HG02678 (cell line): ENCODE results near the gene SRP19.
A peak's percentile ranks its signal among the peaks of the same experiment; 100 is the strongest.
"Not testable (repeated sequence)": the region's sequence is repeated elsewhere in the genome, so short reads cannot be mapped to it uniquely, and the experiment has no call there.

ENCODE experiments used
- ATAC-seq: cut with Tn5 transposase; IDR thresholded peaks from one replicate; pipeline ENCODE4 v1.9.1; 2021; ENCODE audit warnings: mild to moderate bottlenecking, moderate library complexity; ENCODE audit not compliant: unreplicated experiment

The SRP19 gene

GRCh38 chr5:112860929-112861637 lies at the start of gene SRP19:
TSS of gene SRP19 (plus strand) at chr5:112861287. CDS start at chr5:112861377, 90 bp downstream.
- peak; percentile 98 for ATAC-seq

GRCh38 chr5:112812549-112812948 lies 48.5 kb upstream of the SRP19 start:
- no peak for ATAC-seq

GRCh38 chr5:112820246-112820645 lies 40.8 kb upstream of the SRP19 start:
- ATAC-seq, result no peak

- no peak for ATAC-seq
Measured at GRCh38 chr5:112822456-112822855, 38.6 kb upstream of the SRP19 start.

- no peak for ATAC-seq
Measured at GRCh38 chr5:112823181-112823580, 37.9 kb upstream of the SRP19 start.

- ATAC-seq, result no peak
Measured at GRCh38 chr5:112823656-112824055, 37.4 kb upstream of the SRP19 start.

- no peak for ATAC-seq
Measured at GRCh38 chr5:112824197-112824596, 36.9 kb upstream of the SRP19 start.

- ATAC-seq, result no peak
Measured at GRCh38 chr5:112830378-112830777, 30.7 kb upstream of the SRP19 start.

- no peak for ATAC-seq
Measured at GRCh38 chr5:112833971-112834370, 27.1 kb upstream of the SRP19 start.

GRCh38 chr5:112844489-112844888 lies 16.6 kb upstream of the SRP19 start:
- ATAC-seq, result no peak

GRCh38 chr5:112846556-112846955 lies 14.5 kb upstream of the SRP19 start:
- ATAC-seq, result no peak

GRCh38 chr5:112847306-112847705 lies 13.8 kb upstream of the SRP19 start:
- no peak for ATAC-seq

GRCh38 chr5:112848116-112848811 lies 12.8 kb upstream of the SRP19 start:
- peak; percentile 98 for ATAC-seq

GRCh38 chr5:112849912-112850311 lies 11.2 kb upstream of the SRP19 start:
- no peak for ATAC-seq

GRCh38 chr5:112854651-112855050 lies 6.4 kb upstream of the SRP19 start:
- ATAC-seq, result no peak

- ATAC-seq, result no peak
Measured at GRCh38 chr5:112857866-112858265, 3.2 kb upstream of the SRP19 start.

- not testable (repeated sequence) for ATAC-seq
Measured at GRCh38 chr5:112860571-112860928, 537 bp upstream of the SRP19 start.

- ATAC-seq, result no peak
Measured at GRCh38 chr5:112861638-112861985, 525 bp downstream of the SRP19 start.

GRCh38 chr5:112862085-112862484 lies 998 bp downstream of the SRP19 start:
- no peak for ATAC-seq

GRCh38 chr5:112863549-112863948 lies 2.5 kb downstream of the SRP19 start:
- no peak for ATAC-seq

- ATAC-seq, result no peak
Measured at GRCh38 chr5:112865128-112865527, 4.0 kb downstream of the SRP19 start.

GRCh38 chr5:112866739-112867138 lies 5.7 kb downstream of the SRP19 start:
- ATAC-seq, result no peak

- no peak for ATAC-seq
Measured at GRCh38 chr5:112867411-112867810, 6.3 kb downstream of the SRP19 start.
